HG02623 (cell line): ENCODE data around the gene PLD4.

Experiments used
- ATAC-seq: cut with Tn5 transposase; IDR thresholded peaks from one replicate; pipeline ENCODE4 v1.9.1; 2021; ENCODE audit warnings: moderate library complexity; ENCODE audit not compliant: unreplicated experiment

PLD4 gene

GRCh38 chr14:104973135-104973384 lies 48.4 kb downstream of the PLD4 start:
- no peak for ATAC-seq

GRCh38 chr14:104973385-104974145 lies 48.9 kb downstream of the PLD4 start:
- ATAC-seq: no peak

DNA sequence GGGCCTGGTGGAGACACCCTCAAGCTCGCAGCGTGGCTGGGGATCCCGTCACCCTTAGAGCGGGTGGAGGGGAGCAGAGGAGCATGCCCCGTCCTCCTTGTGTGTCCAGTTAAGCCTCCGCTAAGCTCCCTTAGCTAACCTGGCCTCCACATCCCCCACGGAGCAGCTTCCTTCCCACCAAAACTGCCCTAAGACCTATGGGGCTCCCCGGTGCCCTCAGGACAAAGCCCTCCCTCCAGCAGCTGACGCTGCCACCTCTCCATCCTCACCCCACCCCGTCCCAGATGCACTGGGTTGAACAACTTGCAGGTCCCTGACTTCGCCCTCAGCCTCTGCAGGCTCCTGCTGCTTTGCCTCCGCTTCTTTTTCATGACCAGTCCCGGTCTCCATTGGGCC lies 49.5 kb downstream of the PLD4 start:
- ATAC-seq: no peak

DNA sequence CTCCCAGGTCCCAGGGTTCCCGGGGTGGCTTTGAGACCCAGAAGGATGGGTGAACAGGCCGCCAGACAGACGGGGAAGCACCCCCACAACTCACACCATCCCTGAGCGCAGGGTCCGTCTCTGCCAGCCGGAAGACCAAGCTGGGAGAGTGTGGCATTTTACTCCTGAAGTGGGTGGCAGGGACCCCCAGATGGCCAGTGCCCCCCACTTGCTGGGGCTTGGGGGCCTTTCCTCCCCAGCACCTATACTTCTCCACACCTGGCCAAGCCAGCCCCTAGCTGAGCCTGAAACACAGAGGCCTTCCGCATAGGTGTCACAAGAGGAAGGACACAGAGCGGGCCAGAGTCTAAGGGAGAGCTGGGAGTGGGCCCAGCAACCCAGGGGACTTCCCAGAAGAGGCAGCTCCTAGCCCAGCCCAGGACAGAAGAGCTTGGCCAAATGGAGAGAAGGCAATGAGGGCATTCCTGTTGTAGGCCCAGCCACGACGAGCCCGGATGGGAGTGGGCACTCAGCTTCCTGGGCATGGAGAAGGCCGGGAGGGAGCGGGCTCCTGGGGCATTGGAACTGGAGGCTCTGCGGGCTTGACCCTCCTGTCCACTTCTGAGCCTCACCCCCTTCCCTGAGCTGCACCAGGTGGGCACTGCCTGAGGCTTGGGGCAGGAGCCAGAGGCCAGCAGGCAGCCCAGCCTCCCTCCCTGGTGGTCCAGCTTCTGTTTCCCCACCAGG lies 50.1 kb downstream of the PLD4 start:
- no peak for ATAC-seq

DNA sequence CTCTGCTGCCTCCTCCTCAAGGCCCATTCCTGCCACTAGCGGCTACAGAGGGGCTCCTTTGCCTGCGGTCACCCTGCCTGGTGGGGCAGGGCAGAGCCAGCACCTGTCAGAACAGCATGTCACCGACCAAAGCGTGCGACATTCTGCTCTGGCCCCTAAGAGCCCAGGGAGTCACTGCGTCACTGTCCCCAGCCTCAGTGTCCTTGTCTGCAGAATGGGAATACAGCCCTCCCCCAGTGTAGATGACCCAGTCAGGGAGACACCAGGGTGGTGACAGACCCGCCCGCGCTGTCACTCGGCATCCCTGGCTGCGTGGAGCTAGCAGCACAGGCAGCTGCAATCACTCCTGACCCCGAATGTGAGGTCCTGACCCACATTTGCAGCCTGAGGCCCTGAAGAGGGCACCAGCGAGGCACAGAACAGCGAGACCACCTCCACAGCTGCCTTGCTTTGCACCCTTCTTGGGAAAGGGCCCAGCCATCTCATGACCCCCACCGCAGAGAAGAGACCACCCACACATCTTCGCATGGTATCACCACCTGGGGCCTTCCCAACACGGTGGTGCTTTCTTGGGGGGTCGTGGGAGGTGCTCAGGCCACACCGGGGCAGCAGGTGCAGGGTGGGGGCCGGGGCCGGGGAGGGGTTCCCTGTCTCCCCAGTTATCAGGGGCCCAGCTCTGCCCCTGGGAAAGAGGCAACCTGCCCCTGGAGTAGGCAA lies 51.0 kb downstream of the PLD4 start:
- no peak for ATAC-seq

DNA sequence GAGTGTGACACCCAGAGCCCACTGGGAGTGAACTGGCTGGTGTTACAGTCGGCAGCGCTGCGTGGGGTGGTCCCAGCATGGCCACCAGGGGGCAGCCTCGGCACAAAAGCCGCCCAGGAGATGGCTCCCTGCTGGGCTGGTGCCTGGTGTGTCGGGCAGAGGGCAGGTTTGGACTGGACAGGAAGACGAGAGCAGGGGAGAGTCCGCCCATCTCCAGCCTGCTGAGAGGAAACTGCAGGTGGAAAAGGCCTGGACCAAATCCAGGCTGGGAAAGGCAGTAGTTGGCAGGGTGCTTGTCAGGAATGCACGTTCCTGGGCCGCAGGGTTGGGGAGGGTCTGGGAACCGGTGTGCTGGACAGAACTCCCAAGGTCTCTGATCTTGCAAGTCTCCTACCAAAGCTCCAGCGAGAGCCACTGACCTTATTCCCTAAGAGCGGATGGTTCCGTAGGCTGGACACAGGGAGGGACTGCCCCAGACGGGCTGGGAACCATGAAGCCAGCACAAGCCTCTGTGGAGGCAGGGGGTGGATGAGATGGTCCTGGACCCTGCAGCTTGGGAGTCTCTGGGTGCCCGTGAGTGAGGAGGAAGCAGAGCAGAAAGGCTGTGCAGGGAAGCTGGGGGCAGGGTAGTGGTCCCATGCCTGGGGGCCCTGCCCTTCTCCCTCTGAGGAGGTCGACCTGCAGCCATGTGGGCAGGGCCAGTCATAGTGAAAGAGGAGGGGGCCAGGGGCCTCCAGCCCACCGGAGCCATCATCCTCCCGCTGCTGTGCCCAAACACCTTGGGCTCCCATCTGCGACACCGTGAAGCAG lies 51.7 kb downstream of the PLD4 start:
- ATAC-seq: no peak

GRCh38 chr14:104977008-104977680 lies 52.5 kb downstream of the PLD4 start:
- no peak for ATAC-seq

GRCh38 chr14:104977681-104978653 lies 53.3 kb downstream of the PLD4 start, which contains the start of gene AHNAK2:
TSS of gene AHNAK2 (minus strand) at chr14:104978374. CDS start at chr14:104978237, 137 bp downstream.
- ATAC-seq: no peak

DNA sequence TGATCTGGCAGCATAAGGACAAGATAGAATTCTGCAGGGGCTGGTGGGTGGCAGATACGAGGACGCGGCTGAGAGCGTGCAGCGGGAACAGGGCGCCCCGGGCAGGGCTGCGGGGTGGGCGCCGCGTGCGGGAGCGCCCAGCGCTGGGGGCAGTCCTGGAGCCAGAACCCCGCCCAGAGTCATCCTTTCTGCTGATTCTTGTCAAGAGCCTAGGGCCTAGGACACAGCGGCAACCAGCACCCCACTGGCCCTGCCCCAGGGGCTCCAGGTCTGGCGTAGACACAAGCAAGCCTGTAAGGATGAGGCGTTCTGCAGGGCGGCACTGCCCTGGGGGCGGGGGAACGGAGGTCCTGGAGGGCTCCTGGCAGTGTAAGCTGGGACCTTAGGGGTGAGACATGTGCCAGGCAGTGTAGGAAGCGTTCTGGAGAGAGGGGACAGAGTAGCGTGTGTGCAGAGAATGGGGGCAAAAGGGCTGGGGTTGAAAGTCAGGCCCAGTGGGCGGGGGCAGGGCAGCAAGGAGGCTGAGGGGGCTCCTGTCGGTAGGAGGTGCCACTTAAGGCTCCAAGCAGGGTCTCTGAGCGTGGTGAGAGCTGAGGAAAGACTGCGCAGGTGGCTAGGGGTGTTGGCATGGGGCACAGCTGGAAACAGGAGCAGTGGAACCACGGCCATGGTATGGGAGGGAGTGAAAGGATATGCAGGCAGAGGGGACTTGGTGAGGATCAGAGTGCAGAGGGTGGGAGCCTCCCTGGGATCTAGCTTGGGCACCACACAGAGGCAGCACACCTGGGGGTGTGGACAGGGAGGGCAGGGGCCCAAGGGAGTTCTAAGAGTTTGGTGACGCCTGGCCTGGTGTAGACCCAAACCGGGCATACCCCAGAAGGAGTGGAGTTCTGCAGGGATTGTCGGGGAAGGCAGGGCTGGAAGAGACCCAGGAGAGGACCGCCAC lies 54.3 kb downstream of the PLD4 start:
- ATAC-seq: no peak

- no peak for ATAC-seq
Observed at GRCh38 chr14:104979758-104980610, 55.3 kb downstream of the PLD4 start.

GRCh38 chr14:104980611-104981531 lies 56.2 kb downstream of the PLD4 start:
- ATAC-seq: no peak

DNA sequence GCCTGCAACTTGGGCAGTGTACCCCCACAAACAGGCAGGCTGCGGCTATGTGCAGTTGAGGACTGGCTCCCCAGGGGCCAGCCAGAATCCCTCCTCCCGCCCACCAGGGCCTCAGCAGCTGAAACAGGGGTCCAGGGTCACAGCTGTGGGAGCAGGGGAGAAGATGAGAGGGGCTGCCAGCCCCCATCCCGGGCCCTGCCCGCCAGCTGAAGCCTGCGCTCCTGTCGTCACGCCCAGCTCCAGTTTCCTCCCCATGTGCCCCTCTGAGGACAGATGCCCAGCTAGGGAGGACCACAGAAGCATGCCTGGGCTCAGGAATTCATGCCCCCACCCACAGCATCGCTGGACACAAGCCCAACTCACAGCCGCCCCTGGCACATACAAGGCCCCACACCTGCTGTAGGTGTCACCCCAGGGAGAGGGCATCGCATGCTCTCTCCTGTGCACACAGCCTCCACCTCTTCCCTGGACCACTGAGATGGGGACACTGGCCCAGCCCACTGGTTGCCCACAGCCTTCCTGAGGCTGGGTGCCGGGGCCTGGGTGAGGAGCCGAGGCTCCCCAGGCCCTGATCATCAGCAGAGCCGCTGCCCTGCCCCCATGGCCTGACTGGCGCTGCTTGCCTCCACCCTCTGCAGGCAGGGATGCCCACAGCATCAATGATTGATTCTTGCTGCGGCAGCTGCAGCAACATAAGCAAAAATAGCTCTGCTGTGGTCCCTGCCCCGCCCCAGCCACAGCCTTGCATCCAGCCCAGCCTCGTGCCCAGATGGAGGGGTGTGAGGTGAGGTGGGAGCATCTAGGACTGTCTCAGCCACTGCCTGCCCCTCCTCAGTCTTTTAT lies 57.2 kb downstream of the PLD4 start:
- ATAC-seq: no peak

DNA sequence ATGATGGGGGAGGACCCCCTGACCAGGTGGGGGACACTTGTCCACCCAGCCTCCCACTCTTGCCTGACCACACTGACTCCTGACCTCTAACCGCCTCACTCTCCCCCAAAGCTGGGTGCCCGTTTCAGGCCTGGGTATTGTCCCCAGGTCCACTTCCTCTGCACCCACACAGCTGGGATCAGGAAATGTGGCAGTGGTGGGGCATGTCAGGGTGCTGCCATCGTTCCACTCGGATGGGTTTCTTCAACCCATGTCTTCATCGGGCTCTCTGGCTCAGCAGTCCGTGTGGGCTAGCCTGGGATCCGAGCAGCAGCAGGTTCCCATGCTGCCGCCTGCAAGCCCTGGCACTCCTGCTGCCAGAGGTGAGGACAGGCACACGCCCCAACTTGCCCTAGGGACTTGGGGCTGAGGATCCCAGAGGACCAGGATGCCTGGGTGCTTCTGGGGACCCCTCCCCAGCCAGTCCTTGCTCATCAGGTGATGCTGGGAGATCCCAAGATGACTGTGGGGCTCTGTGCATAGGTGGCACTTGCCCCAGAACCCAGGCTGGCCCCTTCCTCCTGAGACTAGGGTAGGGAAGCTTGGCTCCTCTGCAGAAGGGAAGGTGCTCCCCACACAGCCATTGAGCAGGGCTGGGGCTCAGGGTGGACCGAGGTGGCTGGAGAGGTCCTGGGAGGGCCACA lies 58.0 kb downstream of the PLD4 start:
- ATAC-seq: no peak
